Measurements from ENCODE around the gene RBMS3. TPM values are rescaled to one million over a fixed set of nuclear protein-coding genes. Genes with fewer than 3 reads are reported as not detected.

RBMS3 gene
- total RNA-seq, 1 experiment from 2014 or later: 5.9 TPM

GRCh38 chr3:29331035-29331434, 50.2 kb downstream of the RBMS3 start:
- Histone ChIP-seq H3K36me3 (ENCODE audit: insufficient read depth, low read length, poor library complexity, severe bottlenecking) (no peaks in the 10 kb centered on the region), H3K27ac (ENCODE audit: low read depth, low read length, poor library complexity, severe bottlenecking) (no peak overlapping the region), H3K9me3 (ENCODE audit: low read depth, low read length, poor library complexity, severe bottlenecking) (no peaks in the 10 kb centered on the region), H3K4me3 (ENCODE audit: low read depth, low read length, poor library complexity, severe bottlenecking) (no peak overlapping the region), H3K4me1 (ENCODE audit: insufficient read depth, low read length, poor library complexity, severe bottlenecking) (peaks cover 38% of the 10 kb centered on the region), H3K27me3 (replicated peaks; ENCODE audit: insufficient read depth, low read depth, low read length, poor library complexity) (no peaks in the 10 kb centered on the region)
- CTCF ChIA-PET: no interaction called here
- no peak for DNase-seq (ENCODE audit: low spot score)
- BruUV-seq (replicated peaks): no TSS peak
- TF ChIP-seq, protein P1, sequence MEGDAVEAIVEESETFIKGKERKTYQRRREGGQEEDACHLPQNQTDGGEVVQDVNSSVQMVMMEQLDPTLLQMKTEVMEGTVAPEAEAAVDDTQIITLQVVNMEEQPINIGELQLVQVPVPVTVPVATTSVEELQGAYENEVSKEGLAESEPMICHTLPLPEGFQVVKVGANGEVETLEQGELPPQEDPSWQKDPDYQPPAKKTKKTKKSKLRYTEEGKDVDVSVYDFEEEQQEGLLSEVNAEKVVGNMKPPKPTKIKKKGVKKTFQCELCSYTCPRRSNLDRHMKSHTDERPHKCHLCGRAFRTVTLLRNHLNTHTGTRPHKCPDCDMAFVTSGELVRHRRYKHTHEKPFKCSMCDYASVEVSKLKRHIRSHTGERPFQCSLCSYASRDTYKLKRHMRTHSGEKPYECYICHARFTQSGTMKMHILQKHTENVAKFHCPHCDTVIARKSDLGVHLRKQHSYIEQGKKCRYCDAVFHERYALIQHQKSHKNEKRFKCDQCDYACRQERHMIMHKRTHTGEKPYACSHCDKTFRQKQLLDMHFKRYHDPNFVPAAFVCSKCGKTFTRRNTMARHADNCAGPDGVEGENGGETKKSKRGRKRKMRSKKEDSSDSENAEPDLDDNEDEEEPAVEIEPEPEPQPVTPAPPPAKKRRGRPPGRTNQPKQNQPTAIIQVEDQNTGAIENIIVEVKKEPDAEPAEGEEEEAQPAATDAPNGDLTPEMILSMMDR (conservative IDR thresholded peaks at IDR 0.05; ENCODE audit: low read depth, low read length): no peak
- TF ChIP-seq EZH2 (IDR thresholded peaks at IDR 0.05; ENCODE audit: borderline replicate concordance, low read depth, low read length, poor library complexity, severe bottlenecking): no peak
- intact Hi-C loops (cut with micrococcal nuclease; ENCODE audit: unreplicated experiment): no loop called here
- POLR2A ChIA-PET (ENCODE audit: low non-redundant PET): no interaction called here

DNA sequence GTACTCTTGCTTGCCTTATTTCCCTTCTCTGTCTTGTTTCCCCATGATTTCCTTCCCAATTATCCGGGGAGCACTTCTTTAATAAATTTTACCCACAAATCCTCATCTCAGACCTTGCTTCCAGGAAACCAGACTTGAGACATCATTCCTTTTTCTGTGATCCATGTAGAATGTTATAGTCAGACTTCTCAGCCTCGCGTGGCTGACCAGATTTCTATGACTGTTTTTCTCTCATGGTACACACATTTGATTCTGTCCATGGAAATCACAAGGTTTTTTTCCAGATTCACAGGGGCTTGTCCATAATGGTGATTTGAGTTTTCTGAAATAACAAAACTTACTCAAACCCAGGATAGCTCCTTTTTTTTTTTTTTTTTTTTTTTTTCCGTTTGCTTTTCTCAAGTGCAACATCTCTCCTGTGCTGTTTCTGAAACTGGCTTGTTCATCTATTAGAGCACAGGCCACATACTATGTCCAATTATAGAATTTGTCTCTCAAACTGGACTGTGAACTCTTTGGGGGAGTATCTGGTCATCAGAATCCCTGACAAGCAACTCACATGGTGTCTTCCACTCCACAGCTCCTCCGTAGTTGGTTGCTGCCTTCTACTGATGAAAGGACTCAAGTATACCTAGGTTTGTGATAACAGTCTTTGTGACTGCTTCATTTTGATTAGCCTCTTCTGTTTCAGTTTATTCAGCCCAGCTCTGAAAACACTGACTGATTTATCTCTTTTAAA, 50.8 kb downstream of the RBMS3 start:
- POLR2A ChIA-PET (ENCODE audit: low non-redundant PET): no interaction called here
- no peak for DNase-seq (ENCODE audit: low spot score)
- BruUV-seq (replicated peaks): no TSS peak

DNA sequence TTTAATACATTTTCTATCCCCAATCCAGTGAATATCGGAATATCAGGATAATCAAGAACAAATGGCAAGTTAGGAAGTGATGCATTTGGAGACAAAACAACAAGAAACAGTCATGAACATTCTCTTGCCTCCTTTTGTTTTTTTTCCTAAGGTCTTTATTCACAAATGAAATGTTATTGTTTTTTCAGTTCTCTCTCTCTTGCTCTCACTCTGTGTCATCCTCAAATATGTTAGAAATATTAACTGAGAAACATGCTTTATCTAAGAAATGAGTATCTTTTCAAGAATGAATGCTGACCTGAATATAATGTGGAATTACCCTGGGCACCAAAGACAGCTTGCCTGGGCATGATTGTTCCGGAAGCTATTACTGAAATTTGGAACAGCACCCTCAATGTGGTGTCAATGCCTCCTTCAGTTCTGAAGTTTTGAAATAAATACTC, 51.3 kb downstream of the RBMS3 start:
- intact Hi-C loops (cut with micrococcal nuclease; ENCODE audit: unreplicated experiment): no loop called here
- CTCF ChIA-PET: no interaction called here
- peaks cover 50% of the 10 kb centered on the region for H3K4me1 ChIP-seq (ENCODE audit: insufficient read depth, low read length, poor library complexity, severe bottlenecking)
- H3K9me3 ChIP-seq (ENCODE audit: low read depth, low read length, poor library complexity, severe bottlenecking): no peaks in the 10 kb centered on the region
- H3K36me3 ChIP-seq (ENCODE audit: insufficient read depth, low read length, poor library complexity, severe bottlenecking): no peaks in the 10 kb centered on the region
- TF ChIP-seq, protein P1 (conservative IDR thresholded peaks at IDR 0.05; ENCODE audit: low read depth, low read length): no peak
- no peak for TF ChIP-seq EZH2 (IDR thresholded peaks at IDR 0.05; ENCODE audit: borderline replicate concordance, low read depth, low read length, poor library complexity, severe bottlenecking)
- no peak for DNase-seq (ENCODE audit: low spot score)
- no peak overlapping the region for H3K4me3 ChIP-seq (ENCODE audit: low read depth, low read length, poor library complexity, severe bottlenecking)
- no peaks in the 10 kb centered on the region for H3K27me3 ChIP-seq (replicated peaks; ENCODE audit: insufficient read depth, low read depth, low read length, poor library complexity)
- POLR2A ChIA-PET (ENCODE audit: low non-redundant PET): no interaction called here
- no TSS peak for BruUV-seq (replicated peaks)
- H3K27ac ChIP-seq (ENCODE audit: low read depth, low read length, poor library complexity, severe bottlenecking): no peak overlapping the region

More for the DNA sequence above, 50.8 kb downstream of the RBMS3 start:
- Histone ChIP-seq H3K4me1 (ENCODE audit: insufficient read depth, low read length, poor library complexity, severe bottlenecking) (peaks cover 44% of the 10 kb centered on the region), H3K4me3 (ENCODE audit: low read depth, low read length, poor library complexity, severe bottlenecking) (no peak overlapping the region), H3K27me3 (replicated peaks; ENCODE audit: insufficient read depth, low read depth, low read length, poor library complexity) (no peaks in the 10 kb centered on the region), H3K9me3 (ENCODE audit: low read depth, low read length, poor library complexity, severe bottlenecking) (no peaks in the 10 kb centered on the region), H3K36me3 (ENCODE audit: insufficient read depth, low read length, poor library complexity, severe bottlenecking) (no peaks in the 10 kb centered on the region), H3K27ac (ENCODE audit: low read depth, low read length, poor library complexity, severe bottlenecking) (no peak overlapping the region)
- CTCF ChIA-PET: no interaction called here
- no peak for TF ChIP-seq EZH2 (IDR thresholded peaks at IDR 0.05; ENCODE audit: borderline replicate concordance, low read depth, low read length, poor library complexity, severe bottlenecking)
- TF ChIP-seq, protein P1 (conservative IDR thresholded peaks at IDR 0.05; ENCODE audit: low read depth, low read length): no peak
- intact Hi-C loops (cut with micrococcal nuclease; ENCODE audit: unreplicated experiment): no loop called here

Measured in A673 (cell line).